Muscle layer of colon (tissue), 2 donors: ENCODE data around the gene HES3.

Experiments
- H3K27ac ChIP-seq: one replicate; pipeline ENCODE4 v1.7.0; 2013; ENCODE audit warnings: low read depth, mild to moderate bottlenecking, low read length, moderate library complexity
- H3K27me3 ChIP-seq, 2 donors: one replicate each; pipeline ENCODE4 v1.7.0; 2013; ENCODE audit warnings: low read length in 2 of 2, mild to moderate bottlenecking in 2 of 2; ENCODE audit not compliant: insufficient read depth in 2 of 2, control insufficient read depth in 1 of 2
- H3K36me3 ChIP-seq: one replicate; pipeline ENCODE4 v1.7.0; 2013; ENCODE audit warnings: mild to moderate bottlenecking, low read length; ENCODE audit not compliant: insufficient read depth
- H3K4me1 ChIP-seq: one replicate; pipeline ENCODE4 v1.7.0; 2013; ENCODE audit warnings: mild to moderate bottlenecking, low read length; ENCODE audit not compliant: insufficient read depth
- H3K4me3 ChIP-seq, 2 donors: one replicate each; pipeline ENCODE4 v1.7.0; 2013; ENCODE audit warnings: low read length in 2 of 2, low read depth in 1 of 2, mild to moderate bottlenecking in 1 of 2, moderate library complexity in 1 of 2
- H3K9ac ChIP-seq: one replicate; pipeline ENCODE4 v1.7.0; 2013; ENCODE audit warnings: low read length
- H3K9me3 ChIP-seq: one replicate; pipeline ENCODE4 v1.7.0; 2013; ENCODE audit warnings: mild to moderate bottlenecking, low read length
- donor health status: abdominal sarcoma.
- donor health status: Adenocarcinoma of cecum.

HES3 gene, protein sequence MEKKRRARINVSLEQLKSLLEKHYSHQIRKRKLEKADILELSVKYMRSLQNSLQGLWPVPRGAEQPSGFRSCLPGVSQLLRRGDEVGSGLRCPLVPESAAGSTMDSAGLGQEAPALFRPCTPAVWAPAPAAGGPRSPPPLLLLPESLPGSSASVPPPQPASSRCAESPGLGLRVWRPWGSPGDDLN

DNA sequence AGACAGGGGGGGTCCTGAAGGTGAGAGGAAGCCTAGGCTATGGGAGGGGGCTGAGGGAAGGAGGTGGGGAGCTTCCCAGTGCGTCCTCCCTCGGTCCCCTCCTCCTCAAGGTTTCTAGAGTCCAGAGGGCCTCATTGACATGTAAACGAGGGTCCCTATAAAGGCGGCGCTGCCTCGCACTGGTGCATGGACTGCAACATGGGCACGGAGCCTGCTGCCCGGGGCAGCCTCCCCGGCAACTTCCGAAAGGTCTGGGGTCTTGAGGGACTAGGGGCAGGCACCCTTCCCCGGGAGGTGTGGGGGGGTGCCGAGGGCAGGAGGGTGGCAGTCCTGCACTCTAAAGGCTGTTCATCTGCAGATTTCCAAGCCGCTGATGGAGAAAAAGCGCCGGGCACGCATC lies at the start of gene HES3:
HES3 (plus strand) TSS at position 187 of the 400 bp plus-strand sequence; CDS start at position 374, 187 bp downstream.
- H3K27me3 ChIP-seq, result peaks cover 51 to 91% of the 10 kb centered on the region in 2 donors
- no peak within 1 kb of the TSS for H3K9ac ChIP-seq
- H3K4me1 ChIP-seq, result no peaks in the 10 kb centered on the region
- no peak within 1 kb of the TSS for H3K4me3 ChIP-seq
- H3K27ac ChIP-seq, result no peak within 1 kb of the TSS
- H3K36me3 ChIP-seq, result no peaks in the 10 kb centered on the region
- no peaks in the 10 kb centered on the region for H3K9me3 ChIP-seq

DNA sequence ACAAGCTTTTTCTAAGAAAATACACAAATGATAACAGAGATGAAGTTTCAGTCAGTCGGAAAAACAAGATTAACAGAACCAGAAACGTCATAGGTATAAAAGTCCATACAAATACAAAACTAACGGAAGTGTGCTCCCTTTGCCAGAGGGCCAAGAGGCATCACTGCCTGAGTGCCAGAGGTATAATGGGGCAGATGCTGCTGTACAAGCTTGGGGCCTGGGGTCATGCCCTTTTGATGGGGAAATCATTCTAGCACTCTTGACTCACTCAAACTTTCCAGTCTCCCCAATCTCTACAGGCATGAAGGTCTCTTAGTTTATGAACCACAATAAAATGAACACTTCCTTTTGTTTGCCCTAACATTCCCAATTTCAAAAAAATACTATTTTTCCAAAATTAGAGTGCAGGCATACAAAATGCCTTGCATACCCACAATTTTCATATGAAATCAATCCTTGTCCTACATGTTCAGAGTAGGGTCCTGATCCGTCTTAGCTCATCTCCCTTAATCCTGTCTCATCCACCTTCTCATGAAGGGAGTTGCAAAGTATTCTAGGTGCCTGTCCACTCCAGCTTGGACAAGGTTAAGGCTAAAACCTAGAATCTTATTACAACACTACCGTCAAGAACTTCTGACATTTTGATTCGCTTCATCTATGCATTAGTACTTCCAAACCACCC lies 46.1 kb upstream of the HES3 start:
- H3K27ac ChIP-seq, result no peak overlapping the region
- peak overlapping the region in 1 of 2 donors; percentile 89 for H3K4me3 ChIP-seq
- peaks cover 29% of the 10 kb centered on the region for H3K36me3 ChIP-seq
- no peaks in the 10 kb centered on the region for H3K27me3 ChIP-seq
- H3K9me3 ChIP-seq, result no peaks in the 10 kb centered on the region
- peaks cover 23% of the 10 kb centered on the region for H3K4me1 ChIP-seq
- peak overlapping the region; percentile 91 for H3K9ac ChIP-seq

- H3K27ac ChIP-seq, result peak overlapping the region; percentile 65
- no peaks in the 10 kb centered on the region for H3K27me3 ChIP-seq
- H3K4me3 ChIP-seq, result peak overlapping the region; percentile 71 to 89
- H3K9ac ChIP-seq, result peak overlapping the region; percentile 91
- peaks cover 23% of the 10 kb centered on the region for H3K36me3 ChIP-seq
- H3K9me3 ChIP-seq, result no peaks in the 10 kb centered on the region
- peaks cover 23% of the 10 kb centered on the region for H3K4me1 ChIP-seq
These were observed 45.2 kb upstream of the HES3 start for GRCh38 chr1:6198646-6199297.

DNA sequence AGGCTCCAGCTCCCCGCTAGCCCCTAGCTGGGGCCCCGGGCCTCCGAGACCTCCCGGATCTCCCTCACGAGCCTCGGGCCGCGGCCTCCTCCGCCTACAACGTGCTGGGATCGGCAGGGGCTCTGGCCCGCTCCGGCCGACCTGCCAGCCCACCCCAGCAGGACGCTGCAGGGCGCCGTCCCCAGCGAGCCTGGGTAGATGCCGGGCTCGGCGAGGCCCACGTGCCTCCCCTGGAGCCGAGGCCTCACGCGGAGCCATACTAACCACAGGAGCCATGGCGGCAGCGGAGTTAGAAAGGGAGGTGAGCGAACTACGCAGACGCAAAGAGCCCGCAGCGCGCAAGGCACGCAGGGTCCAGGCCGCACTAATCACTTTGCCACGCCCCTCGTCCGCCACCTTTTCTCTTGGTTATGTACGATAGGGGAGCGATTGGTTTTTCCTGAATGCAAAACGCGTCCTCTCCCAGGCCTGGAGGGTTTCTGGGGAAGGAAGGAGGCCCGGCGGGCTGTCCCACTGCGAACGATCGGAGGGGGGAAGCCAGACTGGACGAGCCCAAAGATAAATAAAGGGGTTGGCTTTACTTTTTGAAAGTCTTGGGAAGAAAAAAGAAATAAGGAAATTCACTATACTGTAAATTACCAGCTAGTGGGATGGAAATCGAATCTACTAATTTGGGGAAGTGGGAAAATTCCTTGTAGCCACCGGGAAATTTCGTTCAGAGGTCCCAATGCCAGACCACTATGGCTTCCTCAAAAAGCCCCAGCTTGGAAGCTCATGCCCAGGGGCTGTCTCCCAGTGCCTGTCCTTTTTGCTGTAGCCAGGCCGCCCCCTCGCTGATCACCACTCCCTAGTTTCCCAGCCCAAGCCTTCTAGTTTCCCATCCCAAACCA lies 44.4 kb upstream of the HES3 start, which contains the start of gene RPL22:
RPL22 (minus strand) TSS at position 298 of the 890 bp plus-strand sequence; CDS start at position 276, 22 bp downstream.
- peak within 1 kb of the TSS; percentile 91 for H3K9ac ChIP-seq
- H3K36me3 ChIP-seq, result peaks cover 15% of the 10 kb centered on the region
- no peaks in the 10 kb centered on the region for H3K9me3 ChIP-seq
- peaks cover 23% of the 10 kb centered on the region for H3K4me1 ChIP-seq
- peak within 1 kb of the TSS; percentile 71 to 89 for H3K4me3 ChIP-seq
- peak within 1 kb of the TSS; percentile 65 for H3K27ac ChIP-seq
- H3K27me3 ChIP-seq, result no peaks in the 10 kb centered on the region

GRCh38 chr1:6200188-6200809 lies 43.7 kb upstream of the HES3 start:
- no peaks in the 10 kb centered on the region for H3K9me3 ChIP-seq
- H3K9ac ChIP-seq, result no peak overlapping the region
- H3K4me3 ChIP-seq, result peak overlapping the region; percentile 4 to 89
- no peaks in the 10 kb centered on the region for H3K27me3 ChIP-seq
- H3K27ac ChIP-seq, result peak overlapping the region; percentile 37
- peaks cover 13% of the 10 kb centered on the region for H3K36me3 ChIP-seq
- peaks cover 29% of the 10 kb centered on the region for H3K4me1 ChIP-seq

DNA sequence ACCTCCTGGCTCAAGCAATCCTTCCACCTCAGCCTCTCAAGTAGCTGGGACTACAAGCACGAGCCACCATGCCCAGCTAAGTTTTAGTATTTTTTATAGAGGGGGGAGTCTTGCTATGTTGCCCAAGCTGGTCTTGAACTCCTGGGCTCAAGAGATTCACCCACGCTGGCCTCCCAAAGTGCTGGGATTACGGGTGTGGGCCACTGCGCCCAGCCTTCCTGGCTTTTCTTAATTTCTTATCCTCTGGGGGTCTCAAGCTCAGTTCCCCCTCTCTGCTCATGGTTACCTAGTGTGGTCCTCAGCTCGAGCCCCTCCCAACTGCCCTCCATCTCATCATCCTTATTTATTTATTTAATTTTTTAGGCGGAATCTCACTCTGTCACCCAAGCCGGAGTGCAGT lies 41.7 kb upstream of the HES3 start:
- Histone ChIP-seq H3K36me3 (no peaks in the 10 kb centered on the region), H3K27me3 (no peaks in the 10 kb centered on the region), H3K27ac (no peak overlapping the region), H3K4me3 (no peak overlapping the region), H3K9me3 (no peaks in the 10 kb centered on the region), H3K9ac (no peak overlapping the region), H3K4me1 (peaks cover 34% of the 10 kb centered on the region)

- H3K9ac ChIP-seq, result no peak within 1 kb of the TSS
- no peaks in the 10 kb centered on the region for H3K27me3 ChIP-seq
- no peaks in the 10 kb centered on the region for H3K9me3 ChIP-seq
- no peaks in the 10 kb centered on the region for H3K36me3 ChIP-seq
- peak within 1 kb of the TSS; percentile 42 for H3K27ac ChIP-seq
- peak within 1 kb of the TSS; percentile 36 to 49 for H3K4me3 ChIP-seq
- peaks cover 11% of the 10 kb centered on the region for H3K4me1 ChIP-seq
These were observed 38.0 kb upstream of the HES3 start, which contains the start of gene RNF207 for GRCh38 chr1:6205849-6206519. Gene RNF207, plus strand, starts transcription at chr1:6206119. Its CDS starts 417 bp downstream, at chr1:6206536.

DNA sequence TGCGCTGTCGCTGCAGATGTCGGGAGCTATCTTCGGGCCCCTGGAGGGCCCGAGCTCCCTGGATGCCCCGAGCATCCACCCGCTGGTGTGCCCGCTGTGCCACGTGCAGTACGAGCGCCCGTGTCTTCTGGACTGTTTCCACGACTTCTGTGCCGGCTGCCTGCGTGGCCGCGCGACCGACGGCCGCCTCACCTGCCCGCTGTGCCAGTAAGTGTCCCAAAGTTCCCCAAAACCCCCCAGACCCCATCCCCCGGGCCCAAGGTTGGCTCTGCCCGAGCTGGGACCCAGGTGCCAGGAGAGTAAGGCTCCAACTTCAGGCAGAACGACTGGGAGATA lies 37.5 kb upstream of the HES3 start:
- Histone ChIP-seq H3K36me3 (no peaks in the 10 kb centered on the region), H3K27ac (peak overlapping the region; percentile 42), H3K9me3 (no peaks in the 10 kb centered on the region), H3K4me3 (peak overlapping the region; percentile 36 to 49), H3K27me3 (no peaks in the 10 kb centered on the region), H3K4me1 (peaks cover 11% of the 10 kb centered on the region), H3K9ac (no peak overlapping the region)

DNA sequence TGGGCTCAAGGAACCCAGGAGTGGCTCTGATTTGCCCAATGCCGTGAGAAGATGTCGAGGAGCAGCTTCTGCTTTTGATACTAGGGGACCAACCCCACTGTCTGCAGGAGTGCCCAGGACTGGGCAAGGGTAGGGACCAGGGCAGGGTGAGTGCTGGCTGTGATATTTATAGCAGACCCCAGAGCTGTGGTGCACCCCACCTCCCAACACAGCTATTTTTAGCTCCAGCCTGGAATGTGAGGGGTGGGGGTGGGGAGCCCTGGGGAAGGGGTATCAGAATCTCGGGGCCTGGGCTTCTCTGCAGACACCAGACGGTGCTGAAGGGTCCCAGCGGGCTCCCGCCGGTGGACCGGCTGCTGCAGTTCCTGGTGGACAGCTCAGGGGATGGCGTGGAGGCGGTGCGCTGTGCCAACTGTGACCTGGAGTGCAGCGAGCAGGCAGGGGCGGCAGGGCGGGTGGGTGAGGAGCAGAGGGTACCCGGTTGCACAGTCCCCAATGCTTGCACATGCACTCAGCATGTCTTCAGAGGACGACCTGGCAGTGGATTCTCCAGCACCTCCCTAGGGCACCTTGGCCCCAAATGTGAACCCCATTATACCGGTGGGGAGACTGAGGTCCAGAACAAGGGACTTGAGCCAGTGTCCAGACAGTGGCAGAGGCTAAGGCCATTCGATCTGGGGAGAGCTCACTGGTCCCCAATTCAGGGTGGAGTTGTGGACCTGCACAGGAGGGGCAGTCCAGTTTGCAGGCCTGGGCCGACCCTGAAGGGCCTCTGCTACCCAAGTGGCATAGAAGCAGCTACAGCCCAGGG lies 36.7 kb upstream of the HES3 start:
- Histone ChIP-seq H3K36me3 (no peaks in the 10 kb centered on the region), H3K27me3 (no peaks in the 10 kb centered on the region), H3K9me3 (no peaks in the 10 kb centered on the region), H3K9ac (no peak overlapping the region), H3K4me3 (peak overlapping the region in 1 of 2 donors; percentile 49), H3K27ac (no peak overlapping the region), H3K4me1 (peaks cover 11% of the 10 kb centered on the region)

DNA sequence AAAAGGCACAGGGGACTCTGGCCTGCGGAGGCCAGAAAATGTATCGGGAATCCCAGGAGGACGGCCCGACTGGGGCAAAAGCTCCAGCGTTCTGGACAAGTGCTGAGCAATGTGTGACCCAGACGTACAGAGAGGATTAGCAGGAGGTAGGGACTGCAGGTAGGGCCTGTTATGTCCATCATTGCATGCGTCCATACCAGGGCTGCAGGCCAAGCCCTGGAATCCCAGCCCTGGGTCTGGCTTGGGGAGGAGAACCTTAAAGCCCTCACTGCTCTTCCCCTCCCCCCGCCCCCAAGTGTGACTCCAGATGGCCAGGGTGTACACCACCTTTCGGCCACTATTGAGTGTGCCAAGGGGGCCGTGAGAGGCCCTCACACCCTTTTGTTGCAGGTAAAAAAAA lies 36.1 kb upstream of the HES3 start:
- no peaks in the 10 kb centered on the region for H3K9me3 ChIP-seq
- H3K4me1 ChIP-seq, result peaks cover 11% of the 10 kb centered on the region
- no peaks in the 10 kb centered on the region for H3K36me3 ChIP-seq
- no peak overlapping the region for H3K27ac ChIP-seq
- H3K9ac ChIP-seq, result no peak overlapping the region
- H3K27me3 ChIP-seq, result no peaks in the 10 kb centered on the region
- no peak overlapping the region for H3K4me3 ChIP-seq
